Activated CD4-positive, alpha-beta T cell treated with anti-CD3 and anti-CD28 coated beads, Interleukin-2, amount 50 U/mL, for 48 hours (primary cell): Measurements from ENCODE around the gene MYO16.
"Not testable (repeated sequence)": the region's sequence is repeated elsewhere in the genome, so short reads cannot be mapped to it uniquely, and the experiment has no call there.

Source experiments
- DNase-seq, 2 experiments: peaks; one replicate each; pipeline ENCODE4 v3.0.0-alpha.2; 2020

MYO16 gene

DNA sequence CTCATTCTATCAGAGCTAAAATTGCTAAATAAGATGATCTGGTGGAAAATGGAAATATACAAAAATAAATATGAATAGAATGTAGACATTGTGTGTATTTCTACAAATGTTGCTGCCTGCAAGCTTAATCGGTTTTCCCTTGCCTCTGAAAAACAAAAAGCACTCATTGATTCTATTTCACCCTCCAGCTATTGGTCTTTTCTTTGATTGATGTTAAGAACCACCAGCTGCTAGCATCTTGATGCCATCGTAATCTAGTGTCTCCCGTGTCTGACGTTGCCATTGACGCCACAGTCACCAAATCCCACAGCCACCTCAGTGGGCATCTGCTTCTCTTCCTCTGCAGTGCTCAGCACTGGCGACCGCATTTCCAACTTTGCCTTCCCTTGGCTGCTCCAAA, 461.8 kb downstream of the MYO16 start:
- DNase-seq: no peak

DNA sequence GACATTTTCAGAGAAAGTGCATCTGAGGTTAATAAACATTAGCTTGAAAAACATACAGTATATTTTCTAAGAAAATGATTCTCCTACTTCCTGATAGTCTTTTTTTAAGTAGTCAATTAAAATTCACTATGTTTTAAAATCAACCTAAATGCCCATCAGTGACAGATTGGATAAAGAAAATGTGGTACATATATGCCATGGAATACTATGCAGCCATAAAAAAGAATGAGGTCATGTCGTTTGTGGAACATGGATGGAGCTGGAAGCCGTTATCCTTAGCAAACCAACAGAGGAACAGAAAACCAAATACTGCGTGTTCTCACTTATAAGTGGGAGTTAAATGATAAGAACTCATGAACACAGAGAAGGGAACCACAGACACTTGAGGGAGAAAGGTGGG, 462.8 kb downstream of the MYO16 start:
- DNase-seq: not testable (repeated sequence)

DNA sequence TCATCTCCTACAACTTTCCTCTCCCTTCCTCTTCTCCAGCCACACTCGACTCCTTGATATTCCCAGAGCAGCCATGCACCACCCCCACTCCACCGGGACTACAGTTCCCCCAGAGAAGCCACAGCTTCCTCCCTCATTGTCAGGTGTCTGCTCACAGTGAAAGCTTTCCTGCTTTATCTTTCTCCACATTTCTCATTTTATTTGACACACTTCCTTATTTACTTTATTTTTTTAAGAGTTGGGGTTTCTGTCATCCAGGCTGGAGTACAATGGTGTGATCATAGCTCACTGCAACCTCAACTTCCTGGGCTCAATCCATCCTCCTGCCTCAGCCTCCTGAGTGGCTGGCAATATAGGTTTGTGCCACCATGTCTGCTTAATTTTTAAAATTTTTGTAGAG, 464.6 kb downstream of the MYO16 start:
- no peak for DNase-seq

DNA sequence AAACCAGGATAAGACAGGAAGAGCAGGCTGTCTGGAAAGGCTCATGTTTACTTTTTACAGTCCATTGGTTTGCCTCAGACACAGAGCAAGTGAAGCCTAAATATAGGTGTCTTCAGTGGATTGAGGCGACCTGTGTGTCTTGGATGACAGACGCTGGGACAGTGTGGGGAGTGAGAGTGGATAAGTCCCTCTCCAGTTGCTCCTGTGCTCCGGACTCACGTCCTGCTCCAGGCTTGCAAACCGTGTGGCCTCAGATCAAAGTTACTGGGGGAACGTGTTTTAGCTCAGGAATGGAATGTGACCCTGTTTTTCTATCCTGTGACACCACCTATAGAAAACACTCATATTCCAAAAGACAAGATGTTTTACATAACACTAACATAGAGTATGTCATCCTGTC, 465.7 kb downstream of the MYO16 start:
- DNase-seq: no peak

DNA sequence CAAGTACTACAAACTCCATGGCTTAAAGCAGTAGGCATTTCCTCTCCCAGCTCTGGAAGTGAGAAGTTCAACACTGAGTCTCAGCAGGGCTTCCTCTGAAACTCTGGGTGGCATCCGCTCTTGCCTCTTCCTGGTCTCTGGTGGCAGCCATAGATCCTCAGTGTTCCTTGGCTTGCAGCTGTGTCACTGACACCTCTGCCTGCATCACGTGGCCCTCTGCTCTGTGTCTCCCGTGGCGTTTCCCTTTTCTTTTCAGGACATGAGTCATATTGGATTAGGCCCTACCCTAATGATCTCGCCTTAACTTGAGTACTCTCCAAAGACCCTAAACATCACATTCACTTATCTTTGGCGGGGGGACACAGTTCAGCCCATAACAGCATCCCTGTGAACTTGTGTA, 466.7 kb downstream of the MYO16 start:
- no peak for DNase-seq

DNA sequence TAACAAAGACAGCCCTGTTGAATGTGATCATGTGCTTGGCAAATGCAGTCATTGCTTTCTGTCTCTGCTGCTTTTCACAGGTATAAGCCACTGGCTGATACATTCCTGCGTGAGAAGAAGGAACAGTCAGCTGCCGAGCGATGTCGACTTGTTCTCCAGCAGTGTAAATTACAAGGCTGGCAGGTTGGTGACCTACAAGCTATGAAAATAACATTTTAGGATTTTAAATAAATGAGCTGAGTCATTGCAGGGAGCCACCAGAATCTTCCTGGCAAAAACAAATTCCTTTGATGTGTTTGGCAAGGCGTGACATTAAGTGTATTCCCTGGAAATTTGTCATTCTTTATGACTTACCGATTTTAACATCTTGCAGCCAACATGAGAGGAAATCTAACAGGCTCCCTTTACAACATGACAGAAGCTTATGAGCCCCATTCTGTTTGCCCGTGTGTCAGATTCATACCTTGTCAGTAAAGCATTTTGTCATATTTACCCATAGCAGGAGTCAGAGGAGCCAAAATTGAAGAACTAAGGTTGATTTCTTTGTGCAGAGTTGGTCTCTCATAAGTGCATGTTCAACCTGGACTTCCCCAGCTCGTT, 471.4 kb downstream of the MYO16 start:
- DNase-seq: no peak

DNA sequence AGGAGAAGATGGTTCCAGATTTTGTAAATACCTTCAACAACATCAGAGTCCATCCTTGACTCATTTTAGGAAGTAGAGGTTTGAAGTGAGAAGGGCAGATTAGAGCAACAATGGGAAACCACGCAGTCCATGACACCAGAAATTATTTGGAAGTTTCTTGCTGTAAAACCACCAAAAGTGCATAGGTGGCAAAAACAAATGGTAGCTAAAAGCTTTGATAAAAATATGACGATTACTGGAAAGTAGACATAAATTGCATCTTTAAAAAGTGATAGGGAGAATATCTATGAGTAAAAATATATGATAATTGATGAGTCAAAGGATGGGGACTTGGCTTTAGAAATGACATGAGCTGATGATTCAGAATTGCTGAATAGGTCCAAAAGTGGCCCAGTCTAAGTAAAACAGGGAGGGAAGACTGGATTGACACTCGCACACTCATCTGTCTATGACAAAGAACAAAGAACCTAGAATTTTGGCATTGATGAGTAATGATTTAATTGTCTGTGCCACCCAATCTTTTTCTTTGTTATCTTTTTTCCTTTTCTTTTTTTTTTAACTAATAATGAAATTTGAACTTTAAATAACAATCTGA, 472.2 kb downstream of the MYO16 start:
- DNase-seq: no peak

DNA sequence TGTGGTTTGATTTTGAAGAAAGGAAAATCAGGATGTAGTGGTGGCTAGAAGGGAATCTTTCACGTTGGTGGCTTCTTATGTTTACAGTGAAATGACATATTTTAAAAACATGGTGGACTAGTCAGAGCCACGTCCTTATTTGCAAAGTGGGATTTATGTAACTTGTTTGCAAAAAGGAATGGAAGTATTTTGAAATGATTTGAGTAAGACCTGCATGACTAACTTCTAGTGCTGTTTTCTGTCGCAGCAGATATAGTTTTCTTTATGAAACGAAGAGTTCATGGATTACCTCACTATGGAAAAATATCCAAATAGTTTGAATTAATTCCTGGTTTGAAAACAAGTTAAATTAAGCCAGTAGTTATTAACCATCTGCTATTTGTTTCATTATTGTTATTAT, 476.5 kb downstream of the MYO16 start:
- DNase-seq: no peak

DNA sequence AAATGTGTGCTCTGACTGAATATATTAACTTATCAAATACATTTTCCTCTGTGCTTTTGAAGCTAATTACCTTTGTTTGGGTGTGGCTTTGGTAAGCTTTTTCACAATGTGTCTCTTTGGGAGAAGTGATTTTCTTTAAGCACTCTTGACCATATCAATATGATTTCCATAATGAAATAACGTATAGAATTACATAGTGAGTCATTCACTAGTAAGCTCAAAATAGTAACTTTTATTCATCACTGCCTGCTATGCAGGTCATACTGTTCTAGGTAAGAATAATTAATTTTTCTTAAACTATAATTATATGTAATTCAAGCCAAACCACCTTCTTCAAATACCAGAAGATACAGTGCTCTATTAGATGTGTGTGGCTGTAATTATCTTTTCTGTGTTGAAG, 480.7 kb downstream of the MYO16 start:
- no peak for DNase-seq

DNA sequence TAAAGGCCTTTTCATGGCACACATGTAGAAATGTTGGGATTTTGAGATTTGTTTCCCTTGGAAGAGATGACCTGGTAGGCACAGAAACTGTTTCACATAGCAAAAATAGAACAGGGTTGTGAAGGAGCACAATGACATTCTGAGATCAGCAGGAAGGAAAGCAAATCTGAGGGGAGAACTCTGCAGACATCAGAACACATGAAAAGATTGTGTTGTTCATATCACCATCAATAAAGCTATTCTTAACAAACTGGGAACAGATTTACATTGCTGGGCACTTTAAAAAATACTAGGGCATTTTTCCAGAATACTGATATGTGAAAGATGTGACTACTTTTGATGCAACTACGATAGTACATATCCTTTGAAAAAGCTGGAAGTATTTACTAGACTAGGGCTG, 481.7 kb downstream of the MYO16 start:
- DNase-seq: no peak

DNA sequence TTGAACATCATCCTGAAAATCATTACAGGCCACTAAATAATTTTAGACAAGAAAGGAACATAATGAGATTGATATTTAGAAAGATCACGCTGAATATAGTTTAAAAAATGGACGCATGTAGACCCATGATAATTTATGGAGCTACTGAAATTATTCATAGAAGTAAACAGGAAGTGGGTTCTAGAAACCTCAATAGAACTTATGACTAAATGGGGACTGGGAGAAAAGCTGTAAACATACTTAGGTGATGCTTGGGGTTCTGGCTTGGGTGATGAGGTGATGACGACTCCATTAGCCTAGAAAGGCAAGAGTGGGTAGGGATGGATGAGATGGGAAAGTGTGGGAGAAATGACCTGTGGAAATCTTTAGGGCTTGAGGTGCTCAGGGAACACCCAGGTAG, 484.0 kb downstream of the MYO16 start:
- DNase-seq: no peak

DNA sequence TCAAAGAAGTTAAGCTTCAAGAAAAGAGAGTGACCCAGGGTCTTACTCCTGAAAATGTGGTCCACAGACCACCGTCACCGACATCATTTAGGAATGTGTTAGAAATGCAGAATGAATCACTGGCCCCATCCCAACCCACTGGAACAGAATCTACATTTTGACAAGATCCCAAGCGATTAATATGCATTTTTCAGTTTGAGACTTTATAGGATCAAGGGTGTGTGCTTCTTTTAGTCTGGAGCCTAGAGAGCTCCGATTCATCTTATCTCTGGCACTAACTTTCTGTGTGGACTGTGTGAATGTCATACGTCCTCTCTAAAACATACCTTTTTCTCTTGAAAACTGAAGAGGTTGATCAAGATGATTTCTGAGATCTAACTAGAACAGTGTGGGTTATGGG, 484.8 kb downstream of the MYO16 start:
- no peak for DNase-seq

DNA sequence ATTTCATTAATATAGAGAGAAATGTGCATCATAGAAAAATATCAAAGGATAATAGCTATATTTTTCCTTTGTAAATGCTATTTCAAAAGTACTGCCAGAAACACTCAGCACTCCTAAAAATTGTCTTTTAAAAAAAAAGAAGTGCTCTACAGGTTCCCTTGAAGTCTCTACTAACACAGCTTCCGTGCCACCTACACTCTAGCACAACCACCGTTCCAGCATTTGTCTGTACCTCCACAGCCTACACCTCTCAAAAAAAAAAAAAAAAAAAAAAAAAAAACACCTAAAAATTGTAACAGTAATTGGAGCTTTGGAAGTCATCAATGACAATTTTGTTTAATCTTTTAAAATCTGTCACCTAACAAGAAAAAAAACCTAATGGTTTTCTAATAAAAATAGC, 485.6 kb downstream of the MYO16 start:
- DNase-seq: no peak

DNA sequence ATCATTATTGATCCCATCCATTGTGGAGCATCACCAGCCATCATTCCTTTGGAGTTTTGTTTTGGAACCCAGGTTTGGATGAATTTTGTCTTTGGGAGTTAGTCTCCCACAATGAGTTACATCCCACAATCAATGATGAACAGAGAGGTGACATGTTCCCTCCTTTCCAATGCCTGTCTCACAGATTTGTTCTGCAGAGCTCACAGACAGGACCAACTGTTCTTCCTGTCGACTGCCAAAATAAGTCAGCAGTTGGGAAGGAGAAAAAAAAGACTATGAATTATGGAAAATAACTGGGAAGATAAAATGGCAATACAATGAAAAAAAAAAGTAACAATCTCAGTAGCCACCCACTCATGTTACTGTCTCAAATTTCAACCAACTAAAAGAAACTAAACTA, 489.1 kb downstream of the MYO16 start:
- DNase-seq: no peak

DNA sequence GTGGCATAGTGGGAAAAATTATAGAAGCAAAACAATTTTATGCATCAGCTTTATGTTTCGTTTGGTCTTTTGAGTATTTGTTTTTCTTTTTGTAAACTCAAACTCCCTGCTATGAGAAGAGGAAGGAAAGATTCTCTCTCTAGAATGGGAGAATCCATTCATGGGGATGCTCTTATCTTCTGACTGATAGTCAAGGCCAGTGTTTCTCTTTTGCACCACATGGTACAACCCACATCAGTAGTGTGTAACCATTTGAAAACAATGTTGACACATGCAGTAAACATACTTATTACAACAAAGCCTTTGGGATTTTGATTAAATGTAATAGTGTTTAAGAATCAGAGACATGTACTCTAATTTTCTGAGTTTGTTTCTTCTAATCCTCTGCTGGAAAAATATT, 490.5 kb downstream of the MYO16 start:
- DNase-seq: no peak

DNA sequence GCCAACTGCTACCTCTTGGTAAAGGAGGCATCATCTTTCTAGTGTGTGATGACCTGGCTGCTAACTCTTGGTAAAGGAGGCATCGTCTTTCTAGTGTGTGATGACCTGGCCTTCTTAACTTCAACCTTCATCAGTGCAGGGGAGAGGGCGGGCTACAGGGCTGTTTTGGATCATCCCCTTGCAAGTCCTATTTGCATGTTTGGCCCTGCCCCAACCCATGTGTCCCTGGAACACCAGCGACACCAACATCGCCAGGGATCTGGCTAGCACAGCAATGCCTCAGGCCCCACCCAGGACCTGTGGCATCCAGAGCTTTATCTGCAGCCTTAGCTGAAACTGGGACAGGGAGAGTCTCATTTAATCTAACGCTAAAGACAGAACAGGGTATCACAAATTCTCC, 492.4 kb downstream of the MYO16 start:
- DNase-seq: no peak

DNA sequence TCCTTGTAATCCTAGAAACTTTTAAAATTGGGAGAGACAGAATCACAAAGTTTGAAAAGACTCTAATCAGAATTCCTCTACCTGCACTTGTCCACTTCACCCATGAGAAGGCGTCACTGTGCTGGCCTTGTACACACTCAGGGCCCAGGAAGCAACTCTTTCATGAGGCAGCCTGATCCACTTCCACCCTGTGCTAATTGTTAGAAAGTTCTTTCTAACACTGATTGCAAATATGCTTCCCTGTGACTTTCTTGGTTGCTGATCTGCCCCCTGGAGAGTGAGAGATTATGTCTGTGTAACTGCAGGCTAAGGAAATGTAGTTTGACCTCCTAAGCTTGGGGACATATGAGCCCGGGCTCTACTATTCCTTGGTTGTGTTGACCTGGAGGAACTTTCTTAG, 494.6 kb downstream of the MYO16 start:
- DNase-seq: no peak

DNA sequence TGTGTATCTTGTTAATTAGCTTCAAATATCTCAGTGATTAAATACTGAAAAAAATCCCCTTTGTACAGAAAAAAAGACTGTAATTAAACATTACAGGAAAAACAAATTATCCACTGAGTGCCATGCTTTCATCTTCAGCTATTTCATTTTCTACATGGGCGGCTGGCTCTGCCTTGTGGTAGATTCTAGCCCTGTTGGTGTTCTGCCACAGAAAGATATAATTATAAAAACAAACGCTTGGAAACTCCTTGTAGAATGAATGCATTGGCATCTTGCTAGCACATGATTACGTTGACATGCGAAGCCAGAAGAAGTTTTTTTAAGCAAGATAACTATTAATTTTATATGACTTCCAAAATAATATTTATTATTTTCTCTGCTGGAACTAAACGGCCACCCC, 496.8 kb downstream of the MYO16 start:
- no peak for DNase-seq

DNA sequence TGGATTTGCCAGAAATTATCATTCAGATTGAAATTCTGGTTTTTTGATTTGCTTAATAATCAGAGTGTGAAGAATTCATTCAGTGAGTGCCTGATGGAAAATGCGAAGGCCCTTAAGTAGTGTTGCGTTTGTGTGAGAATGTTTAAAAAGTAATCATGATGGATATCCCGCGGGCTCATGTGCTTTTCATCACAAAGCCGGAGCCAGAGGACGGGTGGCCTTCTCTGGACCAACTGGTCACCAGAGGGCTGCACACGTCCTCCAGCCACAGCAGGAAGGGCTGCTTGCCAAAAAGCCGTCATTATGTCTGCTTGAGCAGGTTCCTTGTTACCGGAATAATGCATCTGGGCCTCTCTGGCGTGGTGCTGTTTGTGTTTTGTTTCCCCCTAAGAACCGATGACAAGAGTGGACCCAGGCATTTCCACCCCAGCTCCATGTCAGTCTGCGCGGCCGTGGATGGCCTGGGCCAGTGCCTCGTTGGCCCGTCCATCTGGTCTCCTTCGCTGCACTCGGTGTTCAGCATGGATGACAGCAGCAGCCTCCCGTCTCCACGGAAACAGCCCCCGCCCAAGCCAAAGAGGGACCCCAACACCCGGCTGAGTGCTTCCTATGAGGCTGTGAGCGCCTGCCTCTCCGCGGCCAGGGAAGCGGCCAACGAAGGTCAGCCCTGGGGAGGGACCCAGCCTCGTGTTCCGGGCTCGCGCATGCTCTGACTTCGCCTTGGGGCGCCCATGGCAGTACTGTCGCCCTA, 497.7 kb downstream of the MYO16 start:
- no peak for DNase-seq

DNA sequence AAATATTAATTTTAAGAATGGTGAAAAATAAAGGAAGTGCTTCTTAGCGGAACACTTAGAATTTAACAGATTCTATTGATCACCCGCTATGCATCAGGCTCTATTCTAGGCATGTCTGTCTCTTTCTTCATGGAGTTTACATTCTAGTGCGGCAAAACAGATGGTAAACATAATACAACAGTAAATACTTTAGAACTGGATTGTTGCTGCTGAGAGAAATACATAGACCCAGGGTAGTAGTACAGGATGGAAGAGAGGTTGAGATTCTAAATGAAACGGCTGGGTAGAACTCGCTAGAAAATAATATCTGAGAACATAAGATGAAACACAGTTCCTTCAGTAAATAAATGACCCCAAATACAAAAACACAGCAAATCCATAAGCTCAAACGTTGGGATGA, 498.7 kb downstream of the MYO16 start:
- DNase-seq: no peak

DNA sequence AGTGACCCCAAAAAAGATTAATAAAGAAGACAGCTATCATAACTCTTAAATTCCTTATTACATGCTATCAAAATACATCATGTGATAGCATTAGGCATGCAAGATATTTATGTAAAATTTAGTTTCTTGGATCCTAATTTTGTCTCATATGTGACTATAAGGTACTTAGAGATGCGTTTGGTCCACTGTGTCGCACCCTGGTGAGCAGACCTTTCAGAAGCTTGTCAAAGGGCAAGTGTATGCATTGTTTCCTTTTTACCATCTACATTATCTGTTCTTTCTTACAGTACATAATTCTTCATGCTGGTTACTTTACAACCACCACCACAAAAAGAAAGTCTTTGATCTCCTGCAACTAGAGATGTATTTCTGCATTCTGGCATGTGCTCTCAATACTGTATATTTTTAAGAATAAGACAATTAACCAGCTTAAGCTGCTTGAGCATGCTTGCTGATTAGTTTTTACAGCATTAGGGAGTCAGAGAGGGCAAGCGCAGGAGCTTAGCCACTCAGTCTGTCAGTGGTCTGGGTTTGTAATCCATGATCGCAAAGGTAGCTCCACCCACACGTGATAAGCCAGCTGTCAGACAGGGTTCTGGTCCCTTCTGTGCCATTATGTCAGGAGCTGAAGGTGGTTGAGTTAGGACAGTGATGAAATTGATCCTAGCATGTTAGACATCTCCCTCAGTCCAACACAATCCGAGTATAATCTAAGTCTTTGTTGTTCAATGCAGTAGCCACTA, 500.9 kb downstream of the MYO16 start:
- DNase-seq: no peak

DNA sequence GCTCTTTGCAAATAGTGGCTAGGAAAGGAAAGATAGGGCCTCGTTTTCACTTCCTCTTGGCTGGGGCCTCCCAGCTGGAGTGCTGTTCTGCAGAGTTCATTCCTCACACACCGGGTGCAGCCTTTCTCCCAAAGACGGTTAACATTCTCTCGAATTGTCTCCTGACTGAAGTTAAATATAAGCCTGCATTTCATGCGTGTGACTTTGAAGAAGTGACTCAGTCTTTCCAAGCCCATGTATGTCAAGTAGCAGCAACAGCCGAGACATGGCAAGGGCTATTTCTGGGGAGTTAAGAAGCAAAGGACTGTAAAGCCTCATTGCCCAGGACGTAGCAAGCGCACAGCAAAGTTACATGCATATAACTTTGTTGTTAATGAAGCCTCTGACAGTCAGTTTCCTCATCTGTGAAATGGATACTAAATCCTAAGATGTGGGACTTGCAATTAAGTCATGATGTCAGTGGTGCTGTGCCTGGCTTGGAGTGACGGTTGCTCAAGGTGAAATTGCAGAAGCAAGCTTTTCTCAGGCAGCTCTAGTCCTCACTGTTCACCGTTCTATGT, 502.4 kb downstream of the MYO16 start:
- no peak for DNase-seq

DNA sequence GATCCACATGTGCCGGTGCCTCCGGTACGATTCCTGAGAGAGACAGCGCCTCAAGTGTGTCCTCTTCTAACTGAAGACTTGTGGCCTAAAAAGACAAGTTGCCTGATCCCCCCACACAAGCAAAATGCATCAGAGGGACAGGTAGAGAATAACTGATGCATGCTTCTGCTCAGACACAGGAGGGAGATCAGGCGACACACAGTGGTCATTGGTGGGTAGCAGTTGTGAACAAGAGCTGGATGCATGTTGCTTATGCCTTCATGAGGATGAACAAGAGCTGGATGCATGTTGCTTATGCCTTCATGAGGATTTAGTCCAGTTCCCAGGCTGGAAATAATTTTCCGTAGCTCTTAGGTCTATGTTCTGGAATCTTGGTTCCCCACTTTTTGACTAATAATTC, 505.6 kb downstream of the MYO16 start:
- DNase-seq: no peak

DNA sequence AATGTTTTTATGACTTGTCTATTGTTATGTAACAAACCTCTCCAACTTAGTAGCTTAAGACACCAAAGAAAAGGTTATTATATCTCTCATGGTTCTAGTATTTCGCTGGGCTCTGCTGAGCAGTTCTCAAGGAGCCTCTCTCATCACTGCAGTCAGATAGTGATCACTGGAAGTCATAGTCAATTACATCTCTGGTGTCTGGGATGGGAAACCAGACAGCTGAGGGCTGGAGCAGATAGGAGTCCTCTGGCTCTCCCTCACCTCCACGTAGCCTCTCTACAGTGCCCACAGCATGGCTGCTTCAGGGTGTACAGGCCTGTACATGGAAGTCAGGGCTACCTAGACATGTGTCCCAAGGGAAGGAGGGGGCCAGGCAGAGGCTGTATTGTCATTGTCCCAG, 507.5 kb downstream of the MYO16 start:
- DNase-seq: no peak
